Mesenchymal stem cell (in vitro differentiated cells and primary cell): ENCODE data around the gene LRIF1.

ENCODE experiments used
- DNase-seq: peaks from one replicate; pipeline ENCODE4 v3.0.0-alpha.2; 2013
- H2AFZ ChIP-seq: one replicate; pipeline ENCODE4 v1.6.1; 2013; ENCODE audit warnings: low read depth, mild to moderate bottlenecking, control low read depth, inconsistent platforms, low read length, moderate library complexity
- H2AK5ac ChIP-seq: 2 replicates; pipeline ENCODE4 v1.6.1; 2013; ENCODE audit warnings: low read length, moderate library complexity, mild to moderate bottlenecking, inconsistent platforms; ENCODE audit not compliant: severe bottlenecking
- H2BK120ac ChIP-seq: one replicate; pipeline ENCODE4 v1.6.1; 2013; ENCODE audit warnings: low read depth, mild to moderate bottlenecking, inconsistent platforms, low read length, moderate library complexity
- H2BK12ac ChIP-seq, 2 experiments: one replicate each; pipeline ENCODE4 v1.6.1; 2013; ENCODE audit warnings: inconsistent platforms in 2 of 2, low read length in 2 of 2, mild to moderate bottlenecking in 2 of 2, moderate library complexity in 2 of 2, control low read depth in 1 of 2
- H2BK15ac ChIP-seq: one replicate; pipeline ENCODE4 v1.6.1; 2013; ENCODE audit warnings: mild to moderate bottlenecking, low read depth, inconsistent platforms; ENCODE audit not compliant: poor library complexity, severe bottlenecking
- H2BK5ac ChIP-seq: 2 replicates; pipeline ENCODE4 v1.6.1; 2013; ENCODE audit warnings: low read depth, mild to moderate bottlenecking, low read length, control low read depth, inconsistent platforms; ENCODE audit not compliant: poor library complexity, severe bottlenecking
- H3K14ac ChIP-seq, 2 experiments: one replicate each; pipeline ENCODE4 v1.6.1; 2013; ENCODE audit warnings: inconsistent platforms in 2 of 2, low read length in 2 of 2, control low read depth in 1 of 2, mild to moderate bottlenecking in 1 of 2, moderate library complexity in 1 of 2
- H3K18ac ChIP-seq, 2 experiments: one replicate each; pipeline ENCODE4 v1.6.1; 2013; ENCODE audit warnings: inconsistent platforms in 2 of 2, low read length in 2 of 2, control low read depth in 1 of 2, low read depth in 1 of 2, mild to moderate bottlenecking in 1 of 2
- H3K23ac ChIP-seq, 2 experiments: one replicate each; pipeline ENCODE4 v1.6.1; 2013; ENCODE audit warnings: inconsistent platforms in 2 of 2, low read length in 2 of 2, mild to moderate bottlenecking in 2 of 2, moderate library complexity in 2 of 2, control low read depth in 1 of 2
- H3K27ac ChIP-seq: 2 replicates; pipeline ENCODE4 v1.5.1; 2013; ENCODE audit warnings: mild to moderate bottlenecking, moderate library complexity, low read length, control low read depth, inconsistent platforms; ENCODE audit not compliant: poor library complexity, severe bottlenecking
- H3K27me3 ChIP-seq, 2 experiments: 2 replicates each; pipeline versions ENCODE4 v1.6.1 to v1.7.0; 2013; ENCODE audit warnings: low read length in 2 of 2, mild to moderate bottlenecking in 2 of 2, moderate library complexity in 2 of 2, control low read depth in 1 of 2, inconsistent platforms in 1 of 2; ENCODE audit not compliant: control insufficient read depth in 1 of 2, insufficient read depth in 1 of 2
- H3K36me3 ChIP-seq, 2 experiments: 2 replicates each; pipeline versions ENCODE4 v1.6.1 to v1.7.0; 2013; ENCODE audit warnings: low read length in 2 of 2, control low read depth in 1 of 2, inconsistent platforms in 1 of 2, low read depth in 1 of 2, mild to moderate bottlenecking in 1 of 2; ENCODE audit not compliant: insufficient read depth in 2 of 2, control insufficient read depth in 1 of 2
- H3K4ac ChIP-seq, 2 experiments: one replicate each; pipeline ENCODE4 v1.6.1; 2013; ENCODE audit warnings: inconsistent platforms in 2 of 2, low read length in 2 of 2, mild to moderate bottlenecking in 2 of 2, moderate library complexity in 2 of 2, control low read depth in 1 of 2, low read depth in 1 of 2
- H3K4me1 ChIP-seq: 2 replicates; pipeline ENCODE4 v1.6.1; 2013; ENCODE audit warnings: low read depth, low read length, control low read depth; ENCODE audit not compliant: control insufficient read depth, insufficient read depth
- H3K4me2 ChIP-seq: 2 replicates; pipeline ENCODE4 v1.6.1; 2013; ENCODE audit warnings: low read length, mild to moderate bottlenecking, inconsistent platforms; ENCODE audit not compliant: poor library complexity, severe bottlenecking
- H3K4me3 ChIP-seq, 2 experiments: 2 replicates each; pipeline versions ENCODE4 v1.5.1 to v1.7.0; 2013; ENCODE audit warnings: low read length in 2 of 2, mild to moderate bottlenecking in 2 of 2, control low read depth in 1 of 2, low read depth in 1 of 2; ENCODE audit not compliant: insufficient read depth in 1 of 2
- H3K79me1 ChIP-seq: replicated peaks from 2 replicates; pipeline ENCODE4 v1.6.1; 2013; ENCODE audit warnings: mild to moderate bottlenecking, control low read depth, low read length, inconsistent platforms; ENCODE audit not compliant: poor library complexity, severe bottlenecking
- H3K9ac ChIP-seq: 2 replicates; pipeline ENCODE4 v1.7.0; 2013; ENCODE audit warnings: mild to moderate bottlenecking, low read length, moderate library complexity
- H3K9me3 ChIP-seq: 2 replicates; pipeline ENCODE4 v1.7.0; 2013; ENCODE audit warnings: mild to moderate bottlenecking, low read length; ENCODE audit not compliant: control insufficient read depth
- H4K8ac ChIP-seq: one replicate; pipeline ENCODE4 v1.6.1; 2013; ENCODE audit warnings: inconsistent platforms, mild to moderate bottlenecking, low read length, moderate library complexity
- H4K91ac ChIP-seq: one replicate; pipeline ENCODE4 v1.6.1; 2013; ENCODE audit warnings: mild to moderate bottlenecking, low read length, inconsistent platforms
- WGBS: methylation state at CpG from one replicate; pipeline ENCODE4 v1.1.7; 2013; ENCODE audit warnings: mixed read lengths; 5-methylcytosine and 5-hydroxymethylcytosine counted together

LRIF1 gene

DNA sequence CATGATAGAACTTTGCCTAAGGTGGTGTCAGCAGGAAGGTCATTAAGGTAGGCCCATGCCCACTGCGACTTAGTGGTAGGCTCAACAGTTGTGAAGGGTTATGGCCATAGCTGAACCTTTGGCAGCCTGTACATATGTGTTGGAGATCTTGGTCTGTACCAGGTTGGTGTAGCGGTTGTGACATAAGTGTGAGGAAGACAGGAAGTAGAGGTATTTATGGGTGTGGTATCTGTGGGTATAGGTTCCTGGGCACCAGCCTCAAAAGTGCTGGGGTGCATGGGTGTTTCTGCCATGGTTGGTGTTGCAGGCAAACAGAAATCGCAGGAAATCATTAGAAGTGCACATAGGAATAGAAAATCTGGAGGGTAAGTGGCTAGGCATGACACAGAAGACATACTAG lies 18.6 kb upstream of the LRIF1 start:
- Histone ChIP-seq H2AFZ (no peak overlapping the region), H3K18ac (no peak overlapping the region), H3K4me3 (no peak overlapping the region), H3K4me2 (no peak overlapping the region), H4K8ac (no peak overlapping the region), H3K27me3 (no peaks in the 10 kb centered on the region), H2BK12ac (no peak overlapping the region), H2BK15ac (no peak overlapping the region), H3K4ac (no peak overlapping the region), H3K79me1 (no peaks in the 10 kb centered on the region), H3K23ac (no peak overlapping the region), H3K9ac (no peak overlapping the region), H3K27ac (no peak overlapping the region), H2BK120ac (no peak overlapping the region), H4K91ac (no peak overlapping the region), H3K14ac (no peak overlapping the region), H2AK5ac (no peak overlapping the region), H2BK5ac (no peak overlapping the region), H3K36me3 (no peaks in the 10 kb centered on the region), H3K9me3 (peaks cover 3% of the 10 kb centered on the region), H3K4me1 (no peaks in the 10 kb centered on the region)
- DNase-seq = no peak
- WGBS = 36% methylated on average over 3 of the region's 3 CpGs

DNA sequence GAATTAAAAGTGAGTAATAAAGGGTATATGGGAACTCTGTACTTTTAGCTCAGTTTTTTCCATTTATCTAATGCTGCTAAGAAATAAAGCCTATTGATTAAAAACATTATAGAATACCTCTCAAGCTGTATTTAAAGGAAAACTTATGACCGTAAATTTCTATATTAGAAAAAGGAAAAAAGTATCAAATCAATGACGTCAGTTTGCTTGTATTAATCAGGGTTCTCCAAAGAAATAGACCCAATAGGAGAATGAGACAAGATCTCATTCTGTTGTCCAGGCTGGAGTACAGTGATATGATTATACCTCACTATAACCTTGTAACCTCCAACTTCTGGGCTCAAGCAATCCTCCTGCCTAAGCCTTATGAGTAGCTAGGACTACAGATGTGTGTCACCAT lies 15.4 kb upstream of the LRIF1 start:
- no peaks in the 10 kb centered on the region for H3K4me1 ChIP-seq
- H4K91ac ChIP-seq = no peak overlapping the region
- H2BK5ac ChIP-seq = no peak overlapping the region
- no peaks in the 10 kb centered on the region for H3K27me3 ChIP-seq
- H2BK120ac ChIP-seq = no peak overlapping the region
- H3K9me3 ChIP-seq = peaks cover 8% of the 10 kb centered on the region
- H4K8ac ChIP-seq = no peak overlapping the region
- DNase-seq = no peak
- H3K14ac ChIP-seq = no peak overlapping the region
- no peak overlapping the region for H3K4ac ChIP-seq
- H3K18ac ChIP-seq = no peak overlapping the region
- H3K36me3 ChIP-seq = no peaks in the 10 kb centered on the region
- H3K27ac ChIP-seq = no peak overlapping the region
- H3K23ac ChIP-seq = no peak overlapping the region
- WGBS = no CpG with 5 or more reads among the region's 2 CpGs
- no peak overlapping the region for H2AFZ ChIP-seq
- no peak overlapping the region for H3K9ac ChIP-seq
- H3K4me3 ChIP-seq = no peak overlapping the region
- no peak overlapping the region for H2AK5ac ChIP-seq
- no peak overlapping the region for H2BK15ac ChIP-seq
- no peak overlapping the region for H3K4me2 ChIP-seq
- no peaks in the 10 kb centered on the region for H3K79me1 ChIP-seq
- no peak overlapping the region for H2BK12ac ChIP-seq

DNA sequence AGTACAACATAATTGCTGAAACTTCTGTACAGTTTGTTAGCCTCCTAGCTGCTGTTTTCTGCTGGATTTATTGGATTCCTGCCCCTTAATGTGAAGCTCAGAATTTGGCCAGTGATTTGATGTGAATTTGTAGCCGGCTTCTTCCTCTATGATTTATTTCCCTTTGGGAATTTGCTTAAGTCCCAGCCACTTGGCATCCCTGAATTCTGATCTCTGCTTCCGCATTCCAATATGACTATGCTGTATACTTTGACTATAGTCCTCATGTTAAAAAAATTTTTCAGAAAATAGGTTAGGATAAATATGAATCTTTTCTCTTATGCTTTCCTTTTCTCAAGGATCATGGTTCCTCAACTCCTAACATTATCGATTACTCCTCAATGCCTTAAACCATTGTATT lies 12.4 kb upstream of the LRIF1 start:
- Histone ChIP-seq H3K4me1 (no peaks in the 10 kb centered on the region), H3K4me2 (no peak overlapping the region), H2BK5ac (no peak overlapping the region), H4K8ac (no peak overlapping the region), H3K27me3 (no peaks in the 10 kb centered on the region), H2AK5ac (no peak overlapping the region), H4K91ac (no peak overlapping the region), H3K23ac (no peak overlapping the region), H2BK120ac (no peak overlapping the region), H3K18ac (no peak overlapping the region), H3K36me3 (no peaks in the 10 kb centered on the region), H3K79me1 (no peaks in the 10 kb centered on the region), H3K4ac (no peak overlapping the region), H2BK15ac (no peak overlapping the region), H3K4me3 (no peak overlapping the region), H3K14ac (no peak overlapping the region), H2AFZ (no peak overlapping the region), H3K27ac (no peak overlapping the region), H2BK12ac (no peak overlapping the region), H3K9ac (no peak overlapping the region), H3K9me3 (peaks cover 8% of the 10 kb centered on the region)
- DNase-seq = no peak
- 83% methylated on average over 1 of the region's 3 CpGs for WGBS

DNA sequence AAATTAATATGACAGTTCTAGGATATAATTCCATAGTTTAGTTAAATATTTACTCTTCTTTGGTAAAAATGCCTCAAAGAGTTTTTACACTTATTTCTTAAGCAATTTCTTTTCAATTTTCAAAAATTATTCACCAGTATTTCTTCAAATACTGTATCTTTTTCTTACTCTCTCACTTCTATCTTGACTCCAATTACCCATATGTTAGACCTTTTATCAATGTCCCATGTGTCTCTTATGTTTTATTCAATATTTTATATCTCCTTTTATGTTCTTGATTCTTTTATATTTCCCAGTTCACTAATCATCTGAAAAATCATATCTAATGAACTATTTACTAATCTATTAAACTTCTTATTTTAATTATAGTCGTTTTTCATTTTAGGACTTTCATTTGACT lies 11.5 kb upstream of the LRIF1 start:
- DNase-seq = no peak
- Histone ChIP-seq H3K9me3 (peaks cover 8% of the 10 kb centered on the region), H3K36me3 (no peaks in the 10 kb centered on the region), H3K4me1 (no peaks in the 10 kb centered on the region), H2AFZ (no peak overlapping the region), H4K8ac (no peak overlapping the region), H3K14ac (no peak overlapping the region), H3K27ac (no peak overlapping the region), H3K4me2 (no peak overlapping the region), H4K91ac (no peak overlapping the region), H2BK5ac (no peak overlapping the region), H3K9ac (no peak overlapping the region), H3K79me1 (no peaks in the 10 kb centered on the region), H2BK15ac (no peak overlapping the region), H3K27me3 (no peaks in the 10 kb centered on the region), H3K4me3 (no peak overlapping the region), H2BK12ac (no peak overlapping the region), H3K18ac (no peak overlapping the region), H2BK120ac (no peak overlapping the region), H3K4ac (no peak overlapping the region), H3K23ac (no peak overlapping the region), H2AK5ac (no peak overlapping the region)
- no CpG with 5 or more reads among the region's 1 CpG for WGBS
